NCI-H82 treated with DMSO at 0.1 percent for 48 hours (cell line): ENCODE data around the gene TUSC1.
"Not testable (repeated sequence)": the region's sequence is repeated elsewhere in the genome, so short reads cannot be mapped to it uniquely, and the experiment has no call there.

Experiments
- DNase-seq: peaks from one replicate; lab custom pipeline; 2025; ENCODE audit not compliant: unreplicated experiment; lab: John Stamatoyannopoulos, UW

Gene TUSC1

DNA sequence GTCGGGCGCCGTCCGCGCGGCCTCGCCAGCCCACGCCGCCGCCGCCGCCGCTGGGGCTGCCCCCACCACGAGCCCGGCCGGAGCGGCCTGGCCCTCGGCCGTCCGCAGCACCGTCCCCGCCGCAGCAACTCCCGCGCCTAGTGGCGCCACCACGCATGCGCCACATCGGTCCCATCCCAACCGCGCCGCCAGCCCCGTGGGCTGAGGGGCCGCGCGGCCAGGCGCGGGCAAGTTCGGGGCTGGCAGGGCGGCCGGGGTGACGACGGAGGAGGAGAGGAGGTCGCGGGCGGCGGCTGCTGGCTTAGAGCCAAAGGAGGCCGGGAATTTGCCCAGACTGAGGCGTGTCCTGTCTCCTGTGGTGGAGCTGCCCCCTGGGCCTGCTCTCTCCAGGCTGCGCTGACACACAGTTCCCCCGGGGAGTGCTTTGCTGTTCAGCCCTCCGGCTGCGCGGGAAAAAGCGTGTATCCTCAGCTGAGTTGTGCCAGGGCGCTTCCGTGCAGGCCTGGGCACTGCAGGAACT lies at the start of gene TUSC1:
Gene TUSC1, minus strand, starts transcription at position 298 of the 520 bp plus-strand sequence. Its CDS starts 132 bp downstream, at position 166.
- peak; percentile 46 for DNase-seq

DNA sequence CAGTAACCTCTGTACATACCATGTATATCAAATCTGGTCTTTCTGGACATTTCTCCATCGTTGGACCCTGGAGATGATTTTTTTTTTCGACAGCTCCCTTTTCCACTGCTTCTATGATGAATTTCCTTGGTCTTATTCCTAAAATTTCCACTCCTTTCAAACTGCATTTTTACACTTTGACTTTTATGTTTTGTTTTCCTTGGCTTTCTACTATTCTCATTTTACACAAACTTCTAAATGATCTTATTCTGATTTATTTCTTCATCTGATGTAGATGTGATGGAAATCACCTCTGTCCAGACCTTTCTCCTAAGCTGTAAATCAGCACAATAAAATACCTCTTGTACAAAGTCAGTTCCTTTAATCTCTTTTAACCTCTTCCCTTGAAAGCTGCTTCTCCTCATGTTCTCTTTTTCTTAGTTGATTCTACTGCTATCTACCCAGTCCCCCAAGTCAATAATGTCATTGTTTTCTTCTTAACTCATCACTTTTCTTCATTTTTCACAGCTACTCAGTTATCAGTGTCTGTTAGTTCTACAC lies 48.7 kb upstream of the TUSC1 start:
- DNase-seq, result no peak

GRCh38 chr9:25724424-25724823 lies 46.2 kb upstream of the TUSC1 start:
- DNase-seq, result no peak

DNA sequence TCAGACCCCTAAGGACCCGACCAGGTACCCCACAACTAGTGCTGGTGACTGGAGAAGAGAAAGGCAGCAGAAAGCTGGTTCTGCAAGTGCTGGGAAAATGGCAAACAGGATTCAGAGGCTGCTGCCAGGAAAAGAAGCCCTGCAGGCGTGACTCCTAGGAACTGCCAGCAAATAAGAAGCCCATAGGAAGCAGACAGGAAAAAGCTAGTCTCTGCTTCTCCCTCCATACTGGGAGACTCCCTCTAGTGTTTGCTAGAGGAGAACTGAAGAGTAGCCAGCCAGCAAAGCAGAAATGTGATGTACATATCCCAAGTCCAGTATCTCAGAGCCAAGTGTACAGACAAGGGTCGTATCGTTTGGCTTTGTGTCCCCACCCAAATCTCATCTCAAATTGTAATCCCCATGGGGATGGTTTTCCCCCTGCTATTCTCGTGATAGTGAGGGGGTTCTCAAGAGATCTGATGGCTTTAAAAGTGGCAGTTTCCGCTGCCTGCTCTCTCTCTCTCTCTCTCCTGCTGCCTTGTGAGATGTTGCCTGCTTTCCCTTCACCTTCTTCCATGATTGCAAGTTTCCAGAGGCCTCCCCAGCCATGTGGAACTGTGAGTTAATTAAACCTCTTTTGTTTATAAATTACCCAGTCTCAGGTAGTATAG lies 38.1 kb upstream of the TUSC1 start:
- peak; percentile 13 for DNase-seq

GRCh38 chr9:25709941-25710340 lies 31.7 kb upstream of the TUSC1 start:
- no peak for DNase-seq

GRCh38 chr9:25704800-25705199 lies 26.6 kb upstream of the TUSC1 start:
- no peak for DNase-seq

DNA sequence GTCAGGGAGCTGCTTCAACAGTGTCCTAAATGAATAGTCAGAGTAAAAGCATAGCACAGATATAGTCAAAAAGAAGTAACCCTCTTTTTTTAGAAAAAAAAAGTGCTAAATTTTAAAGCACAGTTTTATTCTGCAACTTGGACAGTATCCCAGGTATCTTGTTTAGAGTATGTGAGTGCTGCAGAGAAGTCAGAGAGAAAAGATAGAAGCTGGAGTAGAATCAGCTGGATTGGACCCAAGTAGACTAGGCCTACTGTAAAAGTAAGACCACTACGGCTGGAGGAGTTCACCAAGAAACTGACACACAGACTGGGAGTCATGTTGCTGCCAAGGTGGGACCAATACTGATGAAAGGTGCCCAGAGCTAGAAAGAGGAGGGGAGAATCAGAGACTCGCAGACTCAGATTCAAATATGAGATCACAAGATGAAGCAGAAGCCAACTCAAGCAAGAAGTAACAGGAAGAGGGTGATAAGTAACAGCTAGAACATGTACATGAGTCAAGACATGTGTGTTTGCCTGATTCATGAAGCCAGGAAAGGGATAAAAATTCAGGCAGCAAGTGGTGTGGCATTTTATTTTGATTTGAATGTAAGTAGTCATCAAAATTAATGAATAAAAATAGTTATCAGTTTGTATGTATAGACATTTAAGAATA lies 25.6 kb upstream of the TUSC1 start:
- DNase-seq, result no peak

DNA sequence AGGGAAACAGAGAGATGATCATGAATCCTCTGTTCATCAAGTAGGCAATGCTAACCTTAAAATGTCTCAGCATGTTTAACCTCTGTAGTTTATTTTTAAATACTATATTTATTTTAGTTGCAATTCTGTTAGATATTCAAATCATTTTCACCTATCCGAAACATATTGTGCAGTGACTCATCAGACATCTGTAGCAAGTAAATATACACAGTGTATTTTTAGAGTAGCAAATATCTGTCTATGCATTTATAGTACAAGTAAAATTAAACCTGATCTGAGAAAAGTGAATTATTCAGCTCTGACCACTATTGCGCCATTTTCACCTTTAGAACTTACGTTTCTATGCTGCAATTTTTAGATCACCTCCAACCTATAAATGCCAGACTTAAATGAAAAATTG lies 24.3 kb upstream of the TUSC1 start:
- no peak for DNase-seq

DNA sequence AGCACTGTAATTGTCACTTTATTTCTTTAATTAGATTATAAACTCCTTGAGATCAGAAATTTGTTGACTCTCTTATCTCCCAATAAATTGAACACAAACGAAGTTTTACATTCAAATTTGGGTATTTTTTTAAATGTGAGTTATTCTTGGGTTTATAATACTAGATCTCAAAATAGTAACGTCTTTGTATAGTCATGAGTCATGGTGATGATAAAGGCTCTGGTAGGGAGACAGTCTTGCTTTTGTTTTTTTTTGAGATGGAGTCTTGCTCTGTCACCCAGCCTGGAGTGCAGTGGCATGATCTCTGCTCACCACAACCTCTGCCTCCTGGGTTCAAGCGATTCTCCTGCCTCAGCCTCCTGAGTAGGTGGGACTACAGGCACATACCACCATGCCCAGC lies 22.7 kb upstream of the TUSC1 start:
- not testable (repeated sequence) for DNase-seq

DNA sequence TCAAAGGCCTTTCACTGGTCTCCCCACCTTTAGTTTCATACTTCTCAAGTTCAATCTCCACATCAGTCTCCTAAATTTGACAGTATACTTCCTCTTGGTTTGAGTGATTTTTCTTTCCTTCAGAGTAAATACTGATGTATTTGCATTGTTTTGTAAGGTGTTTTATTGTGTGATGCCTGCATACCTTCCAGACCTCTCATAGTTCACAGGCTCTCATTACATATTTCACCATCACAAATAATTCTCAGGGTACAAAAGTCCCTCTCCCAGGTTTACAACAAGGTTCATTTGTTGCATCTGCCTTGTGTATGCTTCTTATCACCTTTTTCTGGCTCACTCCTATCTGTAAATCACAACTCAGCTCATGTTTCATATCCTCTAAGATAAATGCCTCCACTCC lies 22.2 kb upstream of the TUSC1 start:
- DNase-seq, result no peak

DNA sequence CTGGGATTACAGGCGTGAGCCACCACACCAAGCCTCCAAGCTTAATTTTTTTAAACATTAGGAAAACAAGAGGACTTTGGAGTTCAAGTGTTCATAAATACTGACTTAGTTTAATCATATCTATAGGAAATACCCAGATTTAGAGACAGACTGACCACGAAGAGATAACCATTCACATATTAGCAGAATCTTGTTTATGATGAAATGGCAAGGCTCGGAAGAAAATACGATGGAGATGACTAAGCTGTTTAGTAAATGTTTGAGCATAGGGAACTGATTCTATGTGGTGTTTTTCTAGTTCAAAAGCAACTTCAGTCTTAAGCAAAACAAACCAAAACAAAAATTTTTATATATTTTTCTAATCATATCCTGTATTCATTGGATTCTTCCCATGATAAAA lies 13.5 kb upstream of the TUSC1 start:
- no peak for DNase-seq

- DNase-seq, result peak; percentile 4
Measured at GRCh38 chr9:25684321-25684720, 6.1 kb upstream of the TUSC1 start.

GRCh38 chr9:25681266-25681665 lies 3.0 kb upstream of the TUSC1 start:
- DNase-seq, result no peak

GRCh38 chr9:25678846-25679360 lies 659 bp upstream of the TUSC1 start:
- DNase-seq, result peak; percentile 13

- peak; percentile 53 for DNase-seq
Measured at GRCh38 chr9:25677301-25678146, 720 bp downstream of the TUSC1 start.

DNA sequence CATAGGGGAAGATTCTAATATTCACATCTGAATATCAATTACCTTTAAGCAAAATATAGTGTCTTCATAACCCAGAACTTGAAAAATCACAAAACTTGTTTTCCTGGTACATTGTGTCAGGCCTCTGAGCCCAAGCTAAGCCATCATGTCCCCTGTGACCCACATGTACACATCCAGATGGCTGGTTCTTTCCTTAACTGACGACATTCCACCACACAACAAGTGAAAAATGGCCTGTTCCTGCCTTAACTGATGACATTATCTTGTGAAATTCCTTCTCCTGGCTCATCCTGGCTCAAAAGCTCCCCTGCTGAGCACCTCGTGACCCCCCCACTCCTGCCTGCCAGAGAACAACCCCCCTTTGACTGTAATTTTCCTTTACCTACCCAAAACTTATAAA lies 2.4 kb downstream of the TUSC1 start:
- not testable (repeated sequence) for DNase-seq

GRCh38 chr9:25658571-25658970 lies 19.7 kb downstream of the TUSC1 start:
- DNase-seq, result no peak

DNA sequence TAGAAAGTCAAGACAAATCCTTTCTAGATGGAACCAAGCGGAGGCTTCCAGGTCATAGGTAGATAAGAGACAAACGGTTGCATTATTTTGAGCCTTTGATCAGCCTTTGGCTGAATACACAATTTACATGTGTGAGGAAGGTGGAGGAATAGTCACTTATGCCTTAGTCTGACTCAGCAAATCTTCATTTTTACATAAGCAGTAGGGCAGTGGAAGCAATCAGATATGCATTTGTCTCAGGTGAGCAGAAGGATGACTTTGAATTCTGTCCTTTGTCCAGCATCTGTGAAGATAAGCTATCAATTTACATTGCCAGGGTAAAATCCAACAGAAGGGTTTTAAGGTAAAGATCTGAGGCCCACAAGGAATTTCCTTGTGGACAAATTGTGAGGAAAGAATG lies 23.8 kb downstream of the TUSC1 start:
- no peak for DNase-seq

- no peak for DNase-seq
Measured at GRCh38 chr9:25648116-25648515, 30.1 kb downstream of the TUSC1 start.

GRCh38 chr9:25636026-25636425 lies 42.2 kb downstream of the TUSC1 start:
- DNase-seq, result no peak

DNA sequence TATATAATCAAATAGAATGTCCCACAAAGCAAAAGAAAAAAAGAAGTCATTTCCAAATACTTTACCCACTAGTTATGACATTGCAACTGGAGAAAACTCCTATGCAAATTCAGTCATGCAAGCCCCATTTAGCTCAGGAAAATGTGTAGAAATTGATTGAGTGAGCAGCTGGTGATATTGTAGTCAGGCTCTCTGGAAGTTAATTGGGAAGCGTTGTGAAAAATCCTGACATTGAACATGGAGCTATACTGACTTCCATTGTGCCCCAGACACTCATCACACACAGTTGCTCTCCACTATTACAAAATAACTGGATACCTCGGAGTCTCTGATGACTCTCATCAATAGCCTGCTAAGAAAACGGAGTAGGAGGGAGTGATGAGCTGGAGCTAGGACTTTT lies 49.0 kb downstream of the TUSC1 start:
- DNase-seq, result no peak
